IMR-90 (cell line): ENCODE results near the gene PRELP. TPM values are rescaled to one million over a fixed set of nuclear protein-coding genes. Genes with fewer than 3 reads are reported as not detected.

Experiments
- ATAC-seq: fragments of 200-7000 bp; cut with Tn5 transposase; 2 replicates; pipeline ENCODE4 v1.9.1; 2020; ENCODE audit warnings: low read depth, mild to moderate bottlenecking, moderate library complexity
- BruUV-seq: library from RNA; stranded (reverse); fragments of 400-500 nt; replicated peaks from 2 replicates; lab custom pipeline; 2021; lab: Mats Ljungman, UMichigan
- CTCF ChIA-PET: fragments of 300-600 bp; formaldehyde crosslinking; extraction: SDS; loops from one replicate; lab custom pipeline; 2021; ENCODE audit warnings: antibody characterized with exemption; lab: Yijun Ruan, JAX
- POLR2A ChIA-PET: fragments of 300-600 bp; sonication (Branson Sonifier 250); formaldehyde crosslinking; loops from one replicate; lab custom pipeline; 2022; ENCODE audit warnings: antibody characterized with exemption; ENCODE audit not compliant: unreplicated experiment; lab: Charles Lee
- DNase-seq: peaks from one replicate; pipeline ENCODE4 v3.0.0; 2013
- H2AFZ ChIP-seq: replicated peaks from 2 replicates; pipeline ENCODE3; 2013; ENCODE audit warnings: low read length, mild to moderate bottlenecking; ENCODE audit not compliant: poor library complexity
- H2AK5ac ChIP-seq: 2 replicates; pipeline ENCODE4 v1.6.1; 2013; ENCODE audit warnings: low read depth, low read length, inconsistent platforms
- H2AK9ac ChIP-seq: replicated peaks from 2 replicates; pipeline ENCODE3; 2013; ENCODE audit warnings: mild to moderate bottlenecking, low read depth, low read length, moderate library complexity; ENCODE audit not compliant: poor library complexity
- H2BK120ac ChIP-seq: 2 replicates; pipeline ENCODE4 v1.6.1; 2013; ENCODE audit warnings: low read depth, low read length, inconsistent platforms
- H2BK15ac ChIP-seq: 3 replicates; pipeline ENCODE4 v1.6.1; 2013; ENCODE audit warnings: low read depth, low read length, inconsistent platforms
- H2BK20ac ChIP-seq: 2 replicates; pipeline ENCODE4 v1.6.1; 2013; ENCODE audit warnings: low read depth, mild to moderate bottlenecking, inconsistent platforms, low read length, moderate library complexity
- H2BK5ac ChIP-seq: 2 replicates; pipeline ENCODE4 v1.6.1; 2013; ENCODE audit warnings: mild to moderate bottlenecking, low read depth, low read length, inconsistent platforms; ENCODE audit not compliant: poor library complexity, severe bottlenecking
- H3K14ac ChIP-seq: replicated peaks from 2 replicates; pipeline ENCODE4 v1.6.1; 2013; ENCODE audit warnings: low read depth, low read length, inconsistent platforms
- H3K18ac ChIP-seq: 2 replicates; pipeline ENCODE4 v1.6.1; 2013; ENCODE audit warnings: low read depth, low read length, control low read depth
- H3K23ac ChIP-seq: 2 replicates; pipeline ENCODE4 v1.6.1; 2013; ENCODE audit warnings: low read depth, low read length, inconsistent platforms
- H3K27ac ChIP-seq: 2 replicates; pipeline ENCODE4 v1.5.1; 2013; ENCODE audit warnings: mild to moderate bottlenecking, control low read depth, low read length; ENCODE audit not compliant: insufficient read depth
- H3K27me3 ChIP-seq: 2 replicates; pipeline ENCODE4 v1.6.1; 2013; ENCODE audit warnings: low read length; ENCODE audit not compliant: control insufficient read depth, insufficient read depth
- H3K36me3 ChIP-seq: 2 replicates; pipeline ENCODE4 v1.6.1; 2013; ENCODE audit warnings: low read length, mixed read lengths; ENCODE audit not compliant: control insufficient read depth, insufficient read depth
- H3K4ac ChIP-seq: 2 replicates; pipeline ENCODE4 v1.6.1; 2013; ENCODE audit warnings: low read depth, low read length, inconsistent platforms
- H3K4me1 ChIP-seq: 2 replicates; pipeline ENCODE4 v1.6.1; 2013; ENCODE audit warnings: low read length, mixed read lengths; ENCODE audit not compliant: control insufficient read depth, insufficient read depth
- H3K4me2 ChIP-seq: 2 replicates; pipeline ENCODE4 v1.6.1; 2013; ENCODE audit warnings: low read depth, mild to moderate bottlenecking, control low read depth, low read length, moderate library complexity
- H3K4me3 ChIP-seq: 2 replicates; pipeline ENCODE4 v1.5.1; 2013; ENCODE audit warnings: low read depth, mild to moderate bottlenecking, control low read depth, low read length, moderate library complexity; ENCODE audit not compliant: insufficient read depth
- H3K56ac ChIP-seq: 2 replicates; pipeline ENCODE4 v1.6.1; 2013; ENCODE audit warnings: low read length, inconsistent platforms; ENCODE audit not compliant: insufficient read depth; ENCODE audit errors: extremely low read depth
- H3K79me1 ChIP-seq, 2 experiments: 2 replicates each; pipeline ENCODE4 v1.6.1; 2013; ENCODE audit warnings: low read length in 2 of 2, inconsistent platforms in 1 of 2, low read depth in 1 of 2
- H3K9ac ChIP-seq: 2 replicates; pipeline ENCODE4 v1.6.1; 2013; ENCODE audit warnings: low read depth, low read length, control low read depth
- H3K9me1 ChIP-seq: 2 replicates; pipeline ENCODE4 v1.6.1; 2013; ENCODE audit warnings: low read length, inconsistent platforms; ENCODE audit not compliant: insufficient read depth
- H3K9me3 ChIP-seq: 2 replicates; pipeline ENCODE4 v1.6.1; 2013; ENCODE audit warnings: low read length; ENCODE audit not compliant: control insufficient read depth, insufficient read depth
- H4K20me1 ChIP-seq: 2 replicates; pipeline ENCODE4 v1.6.1; 2013; ENCODE audit warnings: low read length, inconsistent platforms; ENCODE audit not compliant: insufficient read depth
- H4K5ac ChIP-seq: 2 replicates; pipeline ENCODE4 v1.6.1; 2013; ENCODE audit warnings: mild to moderate bottlenecking, low read depth, low read length, control low read depth
- H4K8ac ChIP-seq, 2 experiments: 2 replicates each; pipeline ENCODE4 v1.6.1; 2013; ENCODE audit warnings: low read depth in 2 of 2, low read length in 2 of 2, control low read depth in 1 of 2, inconsistent platforms in 1 of 2
- H4K91ac ChIP-seq: 2 replicates; pipeline ENCODE4 v1.6.1; 2013; ENCODE audit warnings: low read depth, low read length, inconsistent platforms; ENCODE audit not compliant: insufficient read depth
- BHLHE40 ChIP-seq: fragments of 150-350 bp; IDR thresholded peaks from 2 replicates; pipeline ENCODE4 v1.6.1; 2016; ENCODE audit warnings: mild to moderate bottlenecking, low read depth, low read length
- CEBPB ChIP-seq: IDR thresholded peaks from 2 replicates; pipeline ENCODE4 v1.6.1; 2012; ENCODE audit warnings: low read depth, low read length, improper control_type of control experiment
- CHD1 ChIP-seq: IDR thresholded peaks from 2 replicates; pipeline ENCODE4 v1.6.1; 2012; ENCODE audit warnings: low read depth, low read length, improper control_type of control experiment
- MAFK ChIP-seq: IDR thresholded peaks from 2 replicates; pipeline ENCODE4 v1.6.1; 2012; ENCODE audit warnings: low read depth, low read length, improper control_type of control experiment
- MAZ ChIP-seq: IDR thresholded peaks from 2 replicates; pipeline ENCODE4 v1.6.1; 2012; ENCODE audit warnings: low read depth, mild to moderate bottlenecking, low read length, improper control_type of control experiment, moderate library complexity, borderline replicate concordance
- POLR2A ChIP-seq: IDR thresholded peaks from 2 replicates; pipeline ENCODE4 v1.6.1; 2012; ENCODE audit warnings: mild to moderate bottlenecking, low read depth, low read length
- RCOR1 ChIP-seq: IDR thresholded peaks from 2 replicates; pipeline ENCODE4 v1.6.1; 2012; ENCODE audit warnings: mild to moderate bottlenecking, low read length, improper control_type of control experiment; ENCODE audit not compliant: insufficient replicate concordance
- RFX5 ChIP-seq: IDR thresholded peaks from 2 replicates; pipeline ENCODE4 v1.8.0; 2012; ENCODE audit warnings: low read depth, mild to moderate bottlenecking, low read length, moderate library complexity
- SMC3 ChIP-seq: fragments of 150-350 bp; IDR thresholded peaks from 2 replicates; pipeline ENCODE4 v1.6.1; 2016; ENCODE audit warnings: low read depth, mild to moderate bottlenecking, antibody characterized with exemption, low read length, moderate library complexity
- WGBS, 2 experiments: methylation state at CpG; one replicate each; pipeline versions ENCODE4 v1.1.5 to v1.1.7; 2013; ENCODE audit warnings: missing lambda C conversion rate in 2 of 2; ENCODE audit not compliant: insufficient read length in 1 of 2; ENCODE audit errors: extremely low coverage in 2 of 2; 5-methylcytosine and 5-hydroxymethylcytosine counted together
- dilution Hi-C: fragments of 300-500 bp; cut with HindIII; formaldehyde crosslinking; loops from one replicate; pipeline ENCODE4 v1.14.3; 2018; ENCODE audit warnings: low sequenced_read_pairs; ENCODE audit not compliant: unreplicated experiment
- in situ Hi-C: fragments of 300-500 bp; cut with MboI; formaldehyde crosslinking; loops from 3 replicates; pipeline ENCODE4 v1.14.3; 2019; ENCODE audit warnings: low sequenced_read_pairs, inconsistent platforms, mixed read lengths
- intact Hi-C: fragments of 100-400 bp; cut with micrococcal nuclease; formaldehyde crosslinking; loops from 2 replicates; pipeline ENCODE4 v1.10.0; 2022
- polyA plus RNA-seq, 3 experiments: library from polyadenylated mRNA; depleted of rRNA; stranded (reverse); fragments of >200 nt; gene quantifications; 2 replicates each; pipeline ENCODE4 v1.2.3, GENCODE V29; 2012; ENCODE audit warnings: low replicate concordance in 1 of 3
- total RNA-seq: library from RNA; depleted of rRNA; stranded (reverse); fragments of >200 nt; gene quantifications from 2 replicates; pipeline ENCODE4 v1.2.3, GENCODE V29; 2012
- TF ChIP-seq, protein P1 (sequence below): fragments of 150-350 bp; IDR thresholded peaks from 2 replicates; pipeline ENCODE4 v1.6.1; 2016; ENCODE audit warnings: low read depth, mild to moderate bottlenecking, low read length, moderate library complexity, borderline replicate concordance

PRELP gene
- total and polyA plus RNA-seq, 2 of the 4 experiments (the other 2 are of a cell fraction): 0.56 TPM; not detected in 1

- Histone ChIP-seq H3K27ac (no peak overlapping the region), H2BK15ac (no peak overlapping the region), H3K36me3 (no peaks in the 10 kb centered on the region), H3K56ac (no peak overlapping the region), H3K4me1 (peaks cover 2% of the 10 kb centered on the region; the same call in 1 of the 2 replicates), H3K27me3 (peaks cover 56% of the 10 kb centered on the region), H4K5ac (no peak overlapping the region), H3K4ac (no peak overlapping the region), H4K20me1 (no peaks in the 10 kb centered on the region), H3K79me1 (no peaks in the 10 kb centered on the region), H3K9ac (no peak overlapping the region), H2AK9ac (peak overlapping the region; percentile 25), H2BK20ac (no peak overlapping the region), H4K91ac (no peak overlapping the region), H3K23ac (no peak overlapping the region), H3K4me3 (no peak overlapping the region), H3K18ac (no peak overlapping the region), H3K9me1 (no peaks in the 10 kb centered on the region), H2AK5ac (no peak overlapping the region), H4K8ac (no peak overlapping the region), H2BK5ac (no peak overlapping the region), H2AFZ (peak overlapping the region; percentile 34), H3K4me2 (no peak overlapping the region), H3K9me3 (peaks cover 11% of the 10 kb centered on the region), H2BK120ac (no peak overlapping the region), H3K14ac (no peak overlapping the region)
- intact Hi-C loops (no loop called here), in situ Hi-C loops (loop anchor here (10.0 kb wide), 1 partner anchor 174 kb away; no protein-coding TSS in a partner anchor), dilution Hi-C loops (no loop called here)
- ChIA-PET POLR2A (no interaction called here), CTCF (no interaction called here)
- BruUV-seq: no TSS peak
- 10% methylated on average over 2 of the region's 9 CpGs; no CpG with 5 or more reads in 1 of the 2 experiments for WGBS, 2 experiments
- no peak for TF ChIP-seq CEBPB
- TF ChIP-seq SMC3: no peak
- no peak for TF ChIP-seq POLR2A
- no peak for TF ChIP-seq MAZ
- no peak for TF ChIP-seq RFX5
- TF ChIP-seq BHLHE40: no peak
- no peak for TF ChIP-seq MAFK
- no peak for TF ChIP-seq CHD1
- TF ChIP-seq, protein P1, sequence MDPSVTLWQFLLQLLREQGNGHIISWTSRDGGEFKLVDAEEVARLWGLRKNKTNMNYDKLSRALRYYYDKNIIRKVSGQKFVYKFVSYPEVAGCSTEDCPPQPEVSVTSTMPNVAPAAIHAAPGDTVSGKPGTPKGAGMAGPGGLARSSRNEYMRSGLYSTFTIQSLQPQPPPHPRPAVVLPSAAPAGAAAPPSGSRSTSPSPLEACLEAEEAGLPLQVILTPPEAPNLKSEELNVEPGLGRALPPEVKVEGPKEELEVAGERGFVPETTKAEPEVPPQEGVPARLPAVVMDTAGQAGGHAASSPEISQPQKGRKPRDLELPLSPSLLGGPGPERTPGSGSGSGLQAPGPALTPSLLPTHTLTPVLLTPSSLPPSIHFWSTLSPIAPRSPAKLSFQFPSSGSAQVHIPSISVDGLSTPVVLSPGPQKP: no peak
- no peak for TF ChIP-seq RCOR1
- no peak for DNase-seq
- ATAC-seq: no peak
Observed at GRCh38 chr1:203448521-203449061, 27.0 kb upstream of the PRELP start.
